C4-2B (cell line): Measurements from ENCODE around the gene CELSR1.

Experiments used
- ZFX ChIP-seq: fragments of 450-650 bp; IDR thresholded peaks from 2 replicates; pipeline ENCODE4 v1.6.1; 2017
- TF ChIP-seq, protein P1 (sequence below): fragments of 450-650 bp; conservative IDR thresholded peaks from 2 replicates; pipeline ENCODE4 v1.5.1; 2017; ENCODE audit warnings: mild to moderate bottlenecking

DNA sequence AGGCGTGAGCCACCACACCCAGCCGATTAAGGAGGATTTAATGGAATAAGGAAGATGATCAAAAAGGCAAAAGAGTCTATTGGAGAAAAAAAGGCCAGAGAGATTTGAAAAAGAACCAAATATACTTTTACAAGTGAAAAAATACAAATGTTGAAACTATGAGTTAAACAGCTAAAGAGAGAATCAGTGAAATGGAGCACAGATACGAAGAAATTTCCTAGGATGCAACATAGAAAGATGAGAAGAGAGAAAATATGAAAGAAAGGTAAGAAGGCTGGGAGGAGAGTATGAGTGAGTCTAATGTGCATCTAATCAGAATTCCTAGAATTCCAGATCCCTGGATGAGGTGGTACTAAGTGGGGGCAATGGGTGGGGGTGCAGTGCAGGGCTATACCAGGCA lies 19.4 kb upstream of the CELSR1 start:
- TF ChIP-seq, protein P1, sequence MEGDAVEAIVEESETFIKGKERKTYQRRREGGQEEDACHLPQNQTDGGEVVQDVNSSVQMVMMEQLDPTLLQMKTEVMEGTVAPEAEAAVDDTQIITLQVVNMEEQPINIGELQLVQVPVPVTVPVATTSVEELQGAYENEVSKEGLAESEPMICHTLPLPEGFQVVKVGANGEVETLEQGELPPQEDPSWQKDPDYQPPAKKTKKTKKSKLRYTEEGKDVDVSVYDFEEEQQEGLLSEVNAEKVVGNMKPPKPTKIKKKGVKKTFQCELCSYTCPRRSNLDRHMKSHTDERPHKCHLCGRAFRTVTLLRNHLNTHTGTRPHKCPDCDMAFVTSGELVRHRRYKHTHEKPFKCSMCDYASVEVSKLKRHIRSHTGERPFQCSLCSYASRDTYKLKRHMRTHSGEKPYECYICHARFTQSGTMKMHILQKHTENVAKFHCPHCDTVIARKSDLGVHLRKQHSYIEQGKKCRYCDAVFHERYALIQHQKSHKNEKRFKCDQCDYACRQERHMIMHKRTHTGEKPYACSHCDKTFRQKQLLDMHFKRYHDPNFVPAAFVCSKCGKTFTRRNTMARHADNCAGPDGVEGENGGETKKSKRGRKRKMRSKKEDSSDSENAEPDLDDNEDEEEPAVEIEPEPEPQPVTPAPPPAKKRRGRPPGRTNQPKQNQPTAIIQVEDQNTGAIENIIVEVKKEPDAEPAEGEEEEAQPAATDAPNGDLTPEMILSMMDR = no peak
- no peak for TF ChIP-seq ZFX
